ENCODE results near the gene ITPRIPL2.

Gene ITPRIPL2

GRCh38 chr16:19113577-19114358 is at the start of gene ITPRIPL2:
TSS of gene ITPRIPL2 (plus strand) at chr16:19113964. CDS start at chr16:19114462, 498 bp downstream.
- no peaks in the 10 kb centered on the region for H3K36me3 Mint-ChIP-seq (ENCODE audit: insufficient read depth)
- peaks cover 26% of the 10 kb centered on the region for H3K27me3 Mint-ChIP-seq
- H3K4me3 Mint-ChIP-seq = peak within 1 kb of the TSS; percentile 74
- peak within 1 kb of the TSS; percentile 59 for H3K27ac Mint-ChIP-seq (ENCODE audit: low read depth)
- ATAC-seq (replicated peaks; ENCODE audit: extremely low read depth, poor library complexity, severe bottlenecking) (peak; percentile 31), DNase-seq (ENCODE audit: low spot score in 2 of 2) (no peak)
- no peaks in the 10 kb centered on the region for H3K9me3 Mint-ChIP-seq
- H3K4me1 Mint-ChIP-seq = peaks cover 8% of the 10 kb centered on the region

- Mint-ChIP-seq H3K4me1 (peaks cover 14% of the 10 kb centered on the region), H3K36me3 (ENCODE audit: insufficient read depth) (peaks cover 20% of the 10 kb centered on the region), H3K27ac (ENCODE audit: low read depth) (peak overlapping the region; percentile 99), H3K27me3 (peaks cover 8% of the 10 kb centered on the region), H3K9me3 (no peaks in the 10 kb centered on the region), H3K4me3 (peak overlapping the region; percentile 87)
- DNase-seq (ENCODE audit: low spot score in 2 of 2) (no peak), ATAC-seq (replicated peaks; ENCODE audit: extremely low read depth, poor library complexity, severe bottlenecking) (no peak)
Measured at GRCh38 chr16:19066988-19067348, 46.8 kb upstream of the ITPRIPL2 start.

- Mint-ChIP-seq H3K27me3 (peaks cover 8% of the 10 kb centered on the region), H3K36me3 (ENCODE audit: insufficient read depth) (peaks cover 20% of the 10 kb centered on the region), H3K27ac (ENCODE audit: low read depth) (peak within 1 kb of the TSS; percentile 99), H3K4me3 (peak within 1 kb of the TSS; percentile 87), H3K9me3 (no peaks in the 10 kb centered on the region), H3K4me1 (peaks cover 16% of the 10 kb centered on the region)
- ATAC-seq (replicated peaks; ENCODE audit: extremely low read depth, poor library complexity, severe bottlenecking) = peak; percentile 91
- peak; percentile 96 to 98 for DNase-seq (ENCODE audit: low spot score in 2 of 2)
Measured at GRCh38 chr16:19067349-19068236, 46.2 kb upstream of the ITPRIPL2 start, which contains the start of gene COQ7. TSS of gene COQ7 (plus strand) at chr16:19067614. CDS start at chr16:19067665, 51 bp downstream.

GRCh38 chr16:19068237-19068815 is 45.4 kb upstream of the ITPRIPL2 start:
- peaks cover 16% of the 10 kb centered on the region for H3K4me1 Mint-ChIP-seq
- no peaks in the 10 kb centered on the region for H3K9me3 Mint-ChIP-seq
- H3K27ac Mint-ChIP-seq (ENCODE audit: low read depth) = peak overlapping the region; percentile 99
- H3K4me3 Mint-ChIP-seq = peak overlapping the region; percentile 87
- peaks cover 8% of the 10 kb centered on the region for H3K27me3 Mint-ChIP-seq
- ATAC-seq (replicated peaks; ENCODE audit: extremely low read depth, poor library complexity, severe bottlenecking) (no peak), DNase-seq (ENCODE audit: low spot score in 2 of 2) (no peak)
- peaks cover 20% of the 10 kb centered on the region for H3K36me3 Mint-ChIP-seq (ENCODE audit: insufficient read depth)

- H3K27me3 Mint-ChIP-seq = no peaks in the 10 kb centered on the region
- no peaks in the 10 kb centered on the region for H3K9me3 Mint-ChIP-seq
- no peak overlapping the region for H3K4me3 Mint-ChIP-seq
- peaks cover 9% of the 10 kb centered on the region for H3K4me1 Mint-ChIP-seq
- peak; percentile 20 to 37 for DNase-seq (ENCODE audit: low spot score in 2 of 2)
- peaks cover 22% of the 10 kb centered on the region for H3K36me3 Mint-ChIP-seq (ENCODE audit: insufficient read depth)
- ATAC-seq (replicated peaks; ENCODE audit: extremely low read depth, poor library complexity, severe bottlenecking) = no peak
- H3K27ac Mint-ChIP-seq (ENCODE audit: low read depth) = no peak overlapping the region
Measured at GRCh38 chr16:19071811-19072777, 41.7 kb upstream of the ITPRIPL2 start.

GRCh38 chr16:19073344-19073743 is 40.4 kb upstream of the ITPRIPL2 start:
- Mint-ChIP-seq H3K9me3 (no peaks in the 10 kb centered on the region), H3K27ac (ENCODE audit: low read depth) (no peak overlapping the region), H3K36me3 (ENCODE audit: insufficient read depth) (peaks cover 16% of the 10 kb centered on the region), H3K4me1 (peaks cover 5% of the 10 kb centered on the region), H3K27me3 (no peaks in the 10 kb centered on the region), H3K4me3 (no peak overlapping the region)
- ATAC-seq (replicated peaks; ENCODE audit: extremely low read depth, poor library complexity, severe bottlenecking) = no peak
- no peak for DNase-seq (ENCODE audit: low spot score in 2 of 2)

GRCh38 chr16:19073863-19074262 is 39.9 kb upstream of the ITPRIPL2 start:
- Mint-ChIP-seq H3K9me3 (no peaks in the 10 kb centered on the region), H3K4me1 (peaks cover 5% of the 10 kb centered on the region), H3K27me3 (no peaks in the 10 kb centered on the region), H3K27ac (ENCODE audit: low read depth) (no peak overlapping the region), H3K4me3 (no peak overlapping the region), H3K36me3 (ENCODE audit: insufficient read depth) (peaks cover 18% of the 10 kb centered on the region)
- no peak for DNase-seq (ENCODE audit: low spot score in 2 of 2)
- ATAC-seq (replicated peaks; ENCODE audit: extremely low read depth, poor library complexity, severe bottlenecking) = no peak

GRCh38 chr16:19075511-19075910 is 38.3 kb upstream of the ITPRIPL2 start:
- H3K27ac Mint-ChIP-seq (ENCODE audit: low read depth) = no peak overlapping the region
- H3K4me3 Mint-ChIP-seq = no peak overlapping the region

GRCh38 chr16:19077879-19078278 is 35.9 kb upstream of the ITPRIPL2 start:
- Mint-ChIP-seq H3K27me3 (no peaks in the 10 kb centered on the region), H3K27ac (ENCODE audit: low read depth) (no peak overlapping the region), H3K36me3 (ENCODE audit: insufficient read depth) (peaks cover 24% of the 10 kb centered on the region), H3K9me3 (no peaks in the 10 kb centered on the region), H3K4me3 (no peak overlapping the region), H3K4me1 (no peaks in the 10 kb centered on the region)
- no peak for DNase-seq (ENCODE audit: low spot score in 2 of 2)
- ATAC-seq (replicated peaks; ENCODE audit: extremely low read depth, poor library complexity, severe bottlenecking) = no peak

More at GRCh38 chr16:19075511-19075910, 38.3 kb upstream of the ITPRIPL2 start:
- Mint-ChIP-seq H3K9me3 (no peaks in the 10 kb centered on the region), H3K4me1 (peaks cover 5% of the 10 kb centered on the region), H3K27me3 (no peaks in the 10 kb centered on the region), H3K36me3 (ENCODE audit: insufficient read depth) (peaks cover 19% of the 10 kb centered on the region)
- no peak for DNase-seq (ENCODE audit: low spot score in 2 of 2)
- ATAC-seq (replicated peaks; ENCODE audit: extremely low read depth, poor library complexity, severe bottlenecking) = no peak

GRCh38 chr16:19083670-19084069 is 30.1 kb upstream of the ITPRIPL2 start:
- no peak for ATAC-seq (replicated peaks; ENCODE audit: extremely low read depth, poor library complexity, severe bottlenecking)
- Mint-ChIP-seq H3K36me3 (ENCODE audit: insufficient read depth) (peaks cover 9% of the 10 kb centered on the region), H3K27me3 (peaks cover 16% of the 10 kb centered on the region), H3K4me1 (no peaks in the 10 kb centered on the region), H3K27ac (ENCODE audit: low read depth) (no peak overlapping the region), H3K4me3 (no peak overlapping the region), H3K9me3 (no peaks in the 10 kb centered on the region)
- DNase-seq (ENCODE audit: low spot score in 2 of 2) = no peak

- Mint-ChIP-seq H3K27ac (ENCODE audit: low read depth) (no peak overlapping the region), H3K9me3 (no peaks in the 10 kb centered on the region), H3K36me3 (ENCODE audit: insufficient read depth) (peaks cover 6% of the 10 kb centered on the region), H3K4me3 (no peak overlapping the region), H3K4me1 (no peaks in the 10 kb centered on the region), H3K27me3 (peaks cover 16% of the 10 kb centered on the region)
- no peak for ATAC-seq (replicated peaks; ENCODE audit: extremely low read depth, poor library complexity, severe bottlenecking)
- DNase-seq (ENCODE audit: low spot score in 2 of 2) = no peak
Measured at GRCh38 chr16:19084139-19084538, 29.6 kb upstream of the ITPRIPL2 start.
